Brain pericyte (primary cell): Measurements from ENCODE around the gene GAS2L2.

Experiments used
- DNase-seq: peaks from one replicate; pipeline ENCODE4 v3.0.0-alpha.2; 2012; ENCODE audit warnings: low read depth, low spot score

Gene GAS2L2

DNA sequence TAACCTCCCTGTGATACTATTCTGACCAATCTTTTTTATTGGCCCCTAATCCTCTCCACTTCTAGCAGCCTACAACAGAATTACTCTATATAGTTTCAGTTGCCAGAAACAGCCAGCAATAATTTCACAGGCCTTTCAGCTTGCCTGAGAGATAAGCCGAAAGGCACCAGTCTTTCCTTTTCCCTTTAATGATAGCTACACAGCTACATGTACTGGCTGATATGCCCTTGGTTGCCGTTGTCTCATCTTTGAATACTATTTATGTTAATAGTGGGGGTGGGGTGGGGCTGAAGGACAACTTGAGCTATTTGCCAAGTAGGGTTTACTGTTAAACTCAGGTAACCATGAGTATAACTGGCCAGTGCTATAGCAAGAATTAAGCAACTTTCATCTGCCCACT is 57.4 kb downstream of the GAS2L2 start:
- no peak for DNase-seq

DNA sequence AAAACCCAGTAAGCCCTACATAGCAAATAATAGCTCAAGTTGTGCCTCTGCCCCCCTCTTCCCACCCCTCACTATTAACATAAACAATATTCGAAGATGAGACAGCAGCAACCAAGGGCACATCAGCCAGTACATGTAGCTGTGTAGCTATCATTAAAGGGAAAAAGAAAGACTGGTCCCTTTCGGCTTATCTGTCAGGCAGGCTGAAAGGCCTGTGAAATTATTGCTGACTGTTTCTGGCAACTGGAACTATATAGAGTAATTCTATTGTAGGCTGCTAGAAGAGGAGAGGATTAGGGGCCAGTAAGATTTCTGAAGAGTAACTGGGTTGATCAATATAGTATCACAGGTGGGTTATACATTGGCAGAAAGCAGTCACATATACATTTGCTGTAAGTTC is 58.1 kb downstream of the GAS2L2 start:
- DNase-seq = no peak
